HEK293T (cell line): ENCODE data around the gene TSPAN16.

Experiments
- BHLHE40 ChIP-seq: fragments of 450-650 bp; IDR thresholded peaks from 2 replicates; pipeline ENCODE4 v1.6.1; 2016; ENCODE audit warnings: mild to moderate bottlenecking, moderate library complexity, borderline replicate concordance
- FOXK2 ChIP-seq: fragments of 450-650 bp; IDR thresholded peaks from 2 replicates; pipeline ENCODE4 v1.6.1; 2016; ENCODE audit warnings: mild to moderate bottlenecking
- SP1 ChIP-seq: fragments of 450-650 bp; IDR thresholded peaks from 2 replicates; pipeline ENCODE4 v1.6.1; 2017
- ZNF384 ChIP-seq: fragments of 450-650 bp; IDR thresholded peaks from 2 replicates; pipeline ENCODE4 v1.6.1; 2016
- TF ChIP-seq, protein P1 (sequence below): fragments of 450-650 bp; IDR thresholded peaks from 2 replicates; pipeline ENCODE4 v1.6.1; 2016

DNA sequence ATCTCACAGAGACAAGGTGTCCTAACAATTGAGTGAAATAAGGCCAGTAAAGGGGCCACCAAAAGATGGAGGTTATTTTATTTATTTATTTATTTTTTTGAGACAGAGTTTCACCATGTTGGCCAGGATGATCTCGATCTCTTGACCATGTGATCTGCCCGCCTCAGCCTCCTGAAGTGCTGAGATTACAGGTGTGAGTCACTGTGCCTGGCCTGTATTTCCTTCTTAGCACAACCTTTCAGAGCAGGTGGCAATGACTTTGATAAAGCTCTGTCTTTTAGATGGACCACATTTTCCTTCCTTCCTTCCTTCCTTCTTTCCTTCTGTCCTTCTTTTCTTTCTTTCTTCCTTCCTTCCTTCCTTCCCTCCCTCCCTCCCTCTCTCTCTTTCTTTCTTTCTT lies 22.7 kb upstream of the TSPAN16 start:
- TF ChIP-seq BHLHE40 = no peak
- no peak for TF ChIP-seq FOXK2
- no peak for TF ChIP-seq ZNF384
- TF ChIP-seq, protein P1, sequence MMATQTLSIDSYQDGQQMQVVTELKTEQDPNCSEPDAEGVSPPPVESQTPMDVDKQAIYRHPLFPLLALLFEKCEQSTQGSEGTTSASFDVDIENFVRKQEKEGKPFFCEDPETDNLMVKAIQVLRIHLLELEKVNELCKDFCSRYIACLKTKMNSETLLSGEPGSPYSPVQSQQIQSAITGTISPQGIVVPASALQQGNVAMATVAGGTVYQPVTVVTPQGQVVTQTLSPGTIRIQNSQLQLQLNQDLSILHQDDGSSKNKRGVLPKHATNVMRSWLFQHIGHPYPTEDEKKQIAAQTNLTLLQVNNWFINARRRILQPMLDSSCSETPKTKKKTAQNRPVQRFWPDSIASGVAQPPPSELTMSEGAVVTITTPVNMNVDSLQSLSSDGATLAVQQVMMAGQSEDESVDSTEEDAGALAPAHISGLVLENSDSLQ = no peak
- no peak for TF ChIP-seq SP1
